GM19468 (cell line): Measurements from ENCODE around the gene TLE2.
"Not testable (repeated sequence)": the region's sequence is repeated elsewhere in the genome, so short reads cannot be mapped to it uniquely, and the experiment has no call there.

Experiments
- ATAC-seq: cut with Tn5 transposase; IDR thresholded peaks from one replicate; pipeline ENCODE4 v1.9.1; 2021; ENCODE audit warnings: mild to moderate bottlenecking, moderate library complexity, moderate number of reproducible peaks; ENCODE audit not compliant: unreplicated experiment; ENCODE audit errors: extremely low read depth

TLE2 gene

GRCh38 chr19:2988568-2988967, 40.5 kb downstream of the TLE2 start:
- ATAC-seq = no peak

GRCh38 chr19:2987797-2988196, 41.3 kb downstream of the TLE2 start:
- no peak for ATAC-seq

- no peak for ATAC-seq
Measured at GRCh38 chr19:2986951-2987524, 42.0 kb downstream of the TLE2 start.

- no peak for ATAC-seq
Measured at GRCh38 chr19:2984215-2984528, 44.9 kb downstream of the TLE2 start.

GRCh38 chr19:2983351-2984214, 45.5 kb downstream of the TLE2 start:
- no peak for ATAC-seq

GRCh38 chr19:2982983-2983350, 46.1 kb downstream of the TLE2 start:
- ATAC-seq = no peak

- ATAC-seq = no peak
Measured at GRCh38 chr19:2982561-2982960, 46.5 kb downstream of the TLE2 start.

GRCh38 chr19:2981898-2982297, 47.2 kb downstream of the TLE2 start:
- no peak for ATAC-seq

GRCh38 chr19:2978772-2979171, 50.3 kb downstream of the TLE2 start:
- no peak for ATAC-seq

- no peak for ATAC-seq
Measured at GRCh38 chr19:2978166-2978767, 50.8 kb downstream of the TLE2 start.

GRCh38 chr19:2977746-2978138, 51.3 kb downstream of the TLE2 start:
- ATAC-seq = no peak

- peak; percentile 84 for ATAC-seq
Measured at GRCh38 chr19:2977001-2977745, 51.9 kb downstream of the TLE2 start, which contains the start of gene TLE6. TSS of gene TLE6 (plus strand) at chr19:2977564. CDS start at chr19:2978234, 670 bp downstream.

- no peak for ATAC-seq
Measured at GRCh38 chr19:2976609-2977000, 52.5 kb downstream of the TLE2 start.

- ATAC-seq = no peak
Measured at GRCh38 chr19:2974342-2975041, 54.6 kb downstream of the TLE2 start.

GRCh38 chr19:2973229-2973628, 55.9 kb downstream of the TLE2 start:
- ATAC-seq = no peak

GRCh38 chr19:2970201-2970835, 58.8 kb downstream of the TLE2 start:
- no peak for ATAC-seq

- ATAC-seq = no peak
Measured at GRCh38 chr19:2969104-2969504, 60.0 kb downstream of the TLE2 start.

- no peak for ATAC-seq
Measured at GRCh38 chr19:2967972-2968371, 61.1 kb downstream of the TLE2 start.

- ATAC-seq = no peak
Measured at GRCh38 chr19:2964874-2965273, 64.2 kb downstream of the TLE2 start.

GRCh38 chr19:2963631-2964030, 65.4 kb downstream of the TLE2 start:
- ATAC-seq = not testable (repeated sequence)
